DMS53 treated with DMSO at 0.1 percent for 48 hours (cell line): ENCODE measurements around the gene DAZAP1.
A peak's percentile ranks its signal among the peaks of the same experiment; 100 is the strongest.

ENCODE experiments used
- DNase-seq: peaks from one replicate; lab custom pipeline; 2025; ENCODE audit not compliant: unreplicated experiment; lab: John Stamatoyannopoulos, UW

The DAZAP1 gene

DNA sequence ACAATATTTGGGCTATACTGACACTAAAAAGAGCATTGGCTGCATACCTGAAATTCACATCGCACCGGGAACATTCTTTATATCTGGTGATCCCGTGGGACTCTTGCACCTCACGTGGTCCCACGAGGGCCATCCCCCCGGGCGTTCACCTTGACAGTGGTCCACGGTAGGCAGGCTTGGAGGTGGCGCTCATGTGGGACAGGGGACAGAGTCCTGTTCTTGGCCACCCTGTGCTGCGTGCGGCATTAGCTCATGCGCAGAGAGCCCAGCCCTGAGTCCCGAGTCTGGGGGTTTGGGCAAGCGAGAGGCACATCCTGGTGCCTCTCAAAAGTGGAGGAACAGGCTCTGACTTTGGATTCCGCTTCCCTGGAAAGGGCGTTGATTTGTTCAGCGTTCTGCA lies 13.5 kb upstream of the DAZAP1 start:
- DNase-seq = no peak

DNA sequence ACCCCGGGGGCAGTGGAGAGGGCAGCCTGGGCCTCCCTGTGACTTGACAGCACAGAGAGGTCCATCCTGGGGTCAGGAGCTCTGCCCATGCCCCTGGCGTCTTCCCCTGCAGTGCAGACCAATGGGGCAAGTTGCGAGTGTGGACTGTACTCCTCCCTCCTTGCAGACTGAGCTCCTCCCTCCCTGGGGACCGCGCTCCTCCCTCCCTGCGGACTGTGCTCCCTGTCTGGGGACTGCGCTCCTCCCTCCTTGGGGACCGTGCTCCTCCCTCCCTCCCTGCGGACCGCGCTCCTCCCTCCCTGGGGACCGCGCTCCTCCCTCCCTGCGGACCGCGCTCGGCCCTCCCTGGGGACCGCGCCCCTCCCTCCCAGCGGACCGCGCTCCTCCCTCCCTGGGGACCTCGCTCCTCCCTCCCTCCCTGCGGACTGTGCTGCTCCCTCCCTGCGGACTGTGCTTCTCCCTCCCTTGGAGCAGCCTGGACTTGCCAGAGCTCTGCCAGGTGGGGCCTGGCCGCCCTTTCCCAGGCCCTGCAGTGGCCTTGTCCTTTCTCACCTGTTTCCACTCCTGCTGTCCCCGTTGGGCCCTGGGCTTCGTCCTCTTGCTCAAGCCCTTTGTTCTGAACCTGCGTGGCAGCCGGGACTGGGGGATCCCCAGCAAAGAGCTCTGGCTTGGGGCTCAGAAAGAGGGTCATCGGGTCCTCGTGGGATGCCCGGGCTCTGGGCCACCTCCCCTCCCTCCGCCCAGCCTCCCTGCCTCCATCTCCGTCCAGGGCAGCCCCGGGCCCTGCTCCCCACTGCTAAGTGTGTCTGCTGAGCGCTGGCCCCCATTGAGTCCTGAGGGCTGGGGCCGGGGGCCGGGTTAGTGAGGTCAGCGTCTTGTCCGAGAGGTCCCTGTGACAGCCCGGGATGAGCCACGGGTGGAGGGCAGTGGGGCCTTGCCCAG lies 12.9 kb upstream of the DAZAP1 start:
- peak; percentile 89 for DNase-seq

DNA sequence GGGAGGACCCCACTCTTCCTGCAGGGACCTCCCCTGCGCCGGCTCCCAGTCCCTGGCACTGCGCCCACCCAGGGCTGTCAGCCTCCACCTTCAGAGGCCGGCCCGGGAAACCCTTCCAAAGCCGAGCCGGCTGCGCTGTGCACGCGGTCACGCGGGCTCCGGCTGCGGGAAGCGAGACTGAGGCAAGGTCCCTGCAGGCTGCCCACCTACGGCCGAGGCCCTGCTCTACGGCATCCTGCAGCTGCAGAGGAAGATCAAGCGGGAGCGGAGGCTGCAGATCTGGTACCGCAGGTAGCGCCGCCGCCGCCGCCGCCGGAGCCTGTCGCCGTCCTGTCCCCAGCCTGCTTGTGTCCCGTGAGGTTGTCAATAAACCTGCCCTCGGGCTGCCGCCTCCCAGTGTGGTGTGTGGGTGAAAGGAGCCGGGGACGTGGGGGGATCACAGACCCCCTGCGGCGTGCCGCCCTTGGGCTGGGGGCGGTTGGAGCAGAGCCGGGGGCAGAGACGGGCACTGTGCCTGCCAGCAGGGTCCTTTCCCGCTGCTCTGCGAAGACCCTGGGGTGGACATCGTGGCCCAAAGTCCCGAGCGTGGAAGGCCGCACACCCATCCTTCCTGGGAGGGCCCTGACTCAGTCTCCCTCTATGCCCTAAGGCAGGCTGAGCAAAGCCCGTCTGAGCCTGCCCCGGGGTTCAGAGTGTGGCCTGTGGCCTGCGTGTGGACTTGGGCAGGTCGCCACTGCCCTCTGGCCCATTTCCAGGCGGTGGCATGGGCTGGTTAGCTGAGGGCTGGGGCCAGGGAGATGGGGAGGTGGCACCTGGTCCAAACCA lies 12.0 kb upstream of the DAZAP1 start:
- DNase-seq = no peak

DNA sequence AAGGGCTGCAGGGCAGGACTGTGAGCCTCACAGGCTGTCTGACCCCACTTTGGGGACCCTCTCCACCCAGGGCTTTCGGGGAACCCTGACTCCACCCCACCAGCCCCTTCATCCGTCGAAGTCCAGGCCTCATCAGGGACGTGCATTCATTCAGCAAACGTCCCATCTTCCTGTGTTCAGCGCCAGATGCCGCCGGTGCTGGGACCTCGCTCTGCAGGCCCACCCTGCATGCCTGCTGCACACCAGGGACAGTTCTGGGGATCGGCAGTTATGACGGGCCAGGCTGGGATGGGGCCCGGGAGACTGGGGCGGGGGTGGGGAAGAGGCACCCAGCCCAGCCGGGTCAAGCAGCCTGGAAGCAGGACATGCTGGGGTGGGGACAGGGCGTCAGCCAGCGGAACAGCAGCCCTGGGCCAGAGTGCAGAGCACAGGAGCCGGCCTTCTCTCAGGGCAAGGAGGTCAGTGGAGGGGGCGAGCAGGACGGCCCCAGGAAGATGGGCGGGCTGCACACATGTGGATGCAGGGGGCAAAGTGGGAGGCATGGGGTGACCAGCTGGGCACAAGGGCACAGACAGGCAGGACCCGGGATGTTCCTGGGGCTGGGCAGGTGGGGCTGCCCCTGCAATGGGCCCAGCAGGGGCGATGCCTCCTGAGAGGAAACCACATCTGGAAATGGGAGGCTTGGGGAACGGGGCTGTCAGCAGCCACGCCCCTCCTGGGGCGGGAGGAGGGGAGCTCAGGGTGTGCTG lies 11.2 kb upstream of the DAZAP1 start:
- no peak for DNase-seq

DNA sequence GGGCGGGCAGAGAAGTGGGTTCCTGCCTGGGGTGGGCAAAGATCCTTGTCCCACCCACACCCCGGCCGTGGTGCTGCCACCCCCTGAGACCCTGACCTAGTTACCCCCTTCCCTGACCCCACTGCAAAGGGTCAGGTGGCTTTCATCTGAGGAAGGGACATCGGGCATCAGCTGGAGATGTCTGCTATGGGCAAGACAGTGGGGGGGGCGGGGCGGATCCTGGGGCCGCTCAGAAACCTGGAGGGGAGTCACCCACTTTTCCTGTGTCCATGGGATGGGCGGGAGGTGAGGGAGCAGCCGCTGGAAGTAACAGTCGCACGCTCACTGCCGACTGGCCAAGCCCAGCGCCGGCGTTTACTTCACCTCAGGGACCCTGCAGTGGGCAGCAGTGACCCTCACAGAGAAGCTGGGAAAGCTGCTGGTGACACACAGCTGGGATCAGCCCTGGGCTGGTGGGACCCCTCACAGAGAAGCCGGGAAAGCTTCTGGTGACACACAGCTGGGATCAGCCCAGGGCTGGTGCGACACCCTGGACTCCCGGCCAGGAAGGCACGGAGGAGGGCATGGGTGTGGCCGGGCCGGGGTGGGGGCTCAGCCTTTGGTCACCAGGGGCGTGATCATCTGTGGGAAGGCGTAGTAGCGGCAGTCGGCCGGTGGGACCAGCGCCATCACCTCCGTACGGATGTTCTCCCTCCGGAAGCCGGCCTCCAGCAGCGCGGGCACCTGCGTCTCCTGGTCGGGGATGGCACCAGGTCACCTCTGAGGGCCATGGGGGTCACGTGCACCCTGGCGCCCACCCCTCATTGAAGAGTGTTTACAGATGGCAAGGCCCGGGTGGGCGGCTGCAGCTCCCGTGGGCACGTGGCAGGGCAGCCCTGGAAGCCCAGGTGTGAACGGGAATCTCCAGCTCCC lies 10.4 kb upstream of the DAZAP1 start:
- DNase-seq = no peak

DNA sequence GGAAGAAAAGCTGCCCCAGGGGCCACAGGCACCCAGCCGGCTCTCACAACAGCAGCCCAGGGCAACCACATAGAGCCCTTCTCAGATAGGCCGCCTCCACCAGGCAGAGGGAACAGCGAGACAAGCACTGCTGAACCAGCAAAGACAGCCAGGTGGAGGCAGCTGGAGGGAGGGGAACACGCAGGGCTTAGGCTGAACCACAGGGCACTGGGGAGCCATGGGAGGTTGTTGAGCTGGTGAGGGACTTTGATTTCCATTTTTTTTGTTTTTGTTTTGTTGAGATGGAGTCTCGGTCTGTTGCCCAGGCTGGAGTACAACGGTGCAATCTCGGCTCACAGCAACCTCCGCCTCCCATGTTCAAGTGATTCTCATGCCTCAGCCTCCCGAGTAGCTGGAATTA lies 9.5 kb upstream of the DAZAP1 start:
- DNase-seq = no peak

DNA sequence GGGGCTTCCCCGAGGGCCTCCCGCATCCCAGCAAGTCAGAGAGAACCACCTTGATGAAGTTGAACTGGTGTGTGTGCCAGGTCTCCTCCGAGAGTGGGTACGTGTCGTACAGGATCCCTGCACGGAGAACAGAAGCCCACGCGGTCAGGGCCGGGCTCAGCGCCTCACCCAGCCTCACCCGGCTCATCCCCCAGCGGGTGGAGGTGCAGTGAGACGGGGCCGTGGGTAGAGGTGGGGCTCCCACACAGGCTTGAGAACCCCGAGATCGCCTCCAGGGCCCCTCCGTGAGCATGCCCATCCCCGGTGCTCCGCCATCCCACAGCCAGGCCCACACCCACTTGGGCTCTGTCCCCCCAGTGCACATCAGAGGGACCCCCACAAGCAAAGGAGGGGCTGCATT lies 8.3 kb upstream of the DAZAP1 start:
- no peak for DNase-seq

DNA sequence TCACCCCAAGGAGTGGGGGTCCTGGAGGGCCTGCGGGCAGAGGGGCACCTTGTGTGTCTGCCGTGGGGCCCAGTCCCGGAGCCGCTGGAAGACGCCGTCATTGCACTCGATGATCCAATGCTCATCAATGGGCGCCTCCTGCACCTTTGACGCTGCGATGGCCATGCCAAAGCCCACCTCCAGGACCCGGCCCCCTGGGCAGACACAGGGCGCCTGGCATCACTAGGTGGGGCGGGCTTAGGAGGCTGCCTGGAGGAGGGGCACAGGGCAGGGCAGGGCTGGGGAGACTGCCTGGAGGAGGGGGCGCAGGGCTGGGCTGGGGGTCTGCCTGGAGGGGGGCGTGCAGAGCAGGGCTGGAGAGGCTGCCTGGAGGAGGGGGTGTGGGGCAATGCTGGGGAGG lies 7.6 kb upstream of the DAZAP1 start:
- no peak for DNase-seq

DNA sequence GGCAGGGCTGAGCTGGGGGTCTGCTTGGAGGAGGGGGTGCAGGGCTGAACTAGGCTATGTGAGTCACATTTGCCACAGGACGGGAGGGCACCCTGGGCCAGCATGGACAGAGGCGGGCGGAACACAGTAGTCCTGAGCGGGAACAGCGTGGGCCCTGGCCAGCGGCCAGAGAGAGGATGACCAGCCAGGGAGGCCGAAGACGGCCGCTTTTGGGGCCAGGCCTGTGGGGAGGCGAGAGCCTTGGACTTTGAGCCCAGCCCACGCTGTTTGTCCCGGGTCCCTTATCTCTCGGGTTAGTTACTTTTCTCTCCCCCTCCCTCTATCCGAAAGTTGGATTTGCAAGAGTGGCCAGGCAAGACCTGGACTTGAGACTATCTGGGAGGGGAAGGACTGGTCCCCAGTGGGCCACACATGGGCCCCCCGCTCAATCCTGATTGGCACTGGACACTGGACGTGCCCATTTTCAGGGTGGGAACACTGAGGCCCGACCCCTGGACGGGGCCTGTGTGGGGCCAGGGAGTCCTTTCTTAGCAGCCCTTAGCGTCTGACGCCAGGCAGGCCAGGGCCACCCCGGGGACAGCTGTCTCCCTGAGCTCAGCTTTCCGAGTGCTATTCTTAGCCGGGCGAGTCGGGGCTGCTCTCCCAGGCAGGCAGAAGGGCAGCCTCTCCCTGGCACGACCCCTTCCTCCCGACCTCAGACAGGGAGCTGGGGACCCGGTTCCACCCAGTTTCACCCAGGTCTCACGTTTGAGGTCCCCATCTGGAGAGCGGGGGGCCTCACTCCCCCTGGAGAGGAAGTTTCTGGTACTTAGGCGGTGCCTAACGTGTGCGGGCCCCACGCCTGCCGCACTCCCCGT lies 6.9 kb upstream of the DAZAP1 start:
- DNase-seq = peak; percentile 16

DNA sequence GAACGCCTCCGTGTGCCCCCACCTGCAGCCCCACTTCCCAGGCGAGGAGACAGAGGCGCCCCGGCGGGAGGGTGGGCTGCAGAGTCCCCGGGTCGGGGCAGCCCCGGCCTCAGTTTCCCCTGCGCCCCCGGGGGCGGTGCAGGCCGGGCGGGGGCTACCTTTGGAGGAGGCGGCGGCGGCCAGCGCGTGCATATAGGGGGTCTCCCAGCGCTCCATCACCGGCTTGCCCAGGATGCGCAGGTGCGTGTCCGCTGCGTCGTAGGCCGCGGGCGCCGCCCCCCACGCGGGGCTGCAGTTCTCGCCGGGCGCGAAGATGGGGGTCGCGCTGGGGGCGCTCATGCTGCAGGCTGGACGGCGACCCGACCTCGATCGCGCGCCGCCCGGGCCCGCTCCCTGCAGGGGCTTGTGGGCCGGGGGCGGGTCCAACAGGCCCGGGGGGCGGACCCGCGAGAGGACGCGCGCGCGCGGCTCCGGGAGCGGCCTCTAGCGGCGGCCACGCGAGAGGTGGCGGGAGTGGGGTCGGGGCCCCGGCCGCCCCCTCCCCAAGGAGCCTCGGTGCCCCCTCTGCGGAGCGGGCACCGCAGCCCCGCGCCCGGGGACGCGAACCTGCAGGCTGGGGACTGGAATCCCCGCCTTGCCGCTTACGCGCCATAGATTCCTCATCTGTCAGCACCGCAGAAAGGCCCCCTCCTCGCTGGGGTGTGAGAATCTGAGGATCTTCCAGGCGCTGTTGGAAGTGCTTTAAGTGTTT lies 6.1 kb upstream of the DAZAP1 start, which contains the start of gene GAMT:
GAMT (minus strand) TSS at position 405 of the 751 bp plus-strand sequence; CDS start at position 339, 66 bp downstream.
- no peak for DNase-seq

DNA sequence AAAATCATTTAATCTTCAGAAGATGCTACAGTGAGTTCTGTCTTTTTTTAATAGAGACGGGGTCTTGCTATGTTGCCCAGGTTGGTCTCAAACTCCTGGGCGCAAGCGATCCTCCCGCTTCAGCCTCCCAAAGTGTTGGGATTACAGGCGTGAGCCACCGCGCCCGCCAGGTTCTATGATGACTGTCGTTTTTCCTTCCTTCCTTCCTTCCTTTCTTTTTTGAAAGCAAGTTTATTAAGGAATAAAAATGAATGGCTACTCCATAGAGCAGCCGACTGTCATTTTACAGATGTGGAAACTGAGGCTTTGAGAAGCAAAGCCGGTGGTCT lies 5.5 kb upstream of the DAZAP1 start:
- DNase-seq = no peak

DNA sequence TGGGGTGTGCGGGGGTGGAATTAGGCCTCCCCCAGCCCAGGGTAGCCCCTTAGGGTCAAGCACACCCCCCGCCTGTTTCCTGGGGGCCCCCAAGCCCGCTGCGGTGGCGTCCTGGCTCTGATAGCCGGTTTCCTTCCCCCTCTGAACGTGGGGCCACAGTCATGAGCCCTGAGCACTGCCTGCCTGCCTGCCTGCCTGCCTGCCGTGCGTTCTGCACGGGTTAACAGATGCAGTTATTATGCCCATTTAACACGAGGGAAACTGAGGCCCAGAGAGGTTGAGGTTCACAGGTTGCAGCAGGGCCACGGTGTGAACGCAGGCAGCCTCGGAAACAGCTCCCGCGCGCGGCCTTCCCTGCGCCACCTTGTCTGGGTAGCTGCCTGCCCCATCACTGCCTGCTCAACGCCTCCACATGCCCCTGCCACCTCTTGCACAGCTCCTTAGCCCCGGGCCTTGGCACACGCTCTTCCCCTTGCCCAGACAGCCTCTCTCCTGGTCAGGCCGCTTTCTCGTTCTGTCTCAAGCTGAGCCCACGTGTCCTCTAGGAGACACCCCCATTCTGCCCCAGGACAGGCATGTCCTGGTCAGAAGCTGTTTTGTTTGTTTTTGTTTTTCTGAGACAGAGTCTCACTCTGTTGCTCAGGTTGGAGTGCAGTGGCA lies 4.8 kb upstream of the DAZAP1 start:
- no peak for DNase-seq

DNA sequence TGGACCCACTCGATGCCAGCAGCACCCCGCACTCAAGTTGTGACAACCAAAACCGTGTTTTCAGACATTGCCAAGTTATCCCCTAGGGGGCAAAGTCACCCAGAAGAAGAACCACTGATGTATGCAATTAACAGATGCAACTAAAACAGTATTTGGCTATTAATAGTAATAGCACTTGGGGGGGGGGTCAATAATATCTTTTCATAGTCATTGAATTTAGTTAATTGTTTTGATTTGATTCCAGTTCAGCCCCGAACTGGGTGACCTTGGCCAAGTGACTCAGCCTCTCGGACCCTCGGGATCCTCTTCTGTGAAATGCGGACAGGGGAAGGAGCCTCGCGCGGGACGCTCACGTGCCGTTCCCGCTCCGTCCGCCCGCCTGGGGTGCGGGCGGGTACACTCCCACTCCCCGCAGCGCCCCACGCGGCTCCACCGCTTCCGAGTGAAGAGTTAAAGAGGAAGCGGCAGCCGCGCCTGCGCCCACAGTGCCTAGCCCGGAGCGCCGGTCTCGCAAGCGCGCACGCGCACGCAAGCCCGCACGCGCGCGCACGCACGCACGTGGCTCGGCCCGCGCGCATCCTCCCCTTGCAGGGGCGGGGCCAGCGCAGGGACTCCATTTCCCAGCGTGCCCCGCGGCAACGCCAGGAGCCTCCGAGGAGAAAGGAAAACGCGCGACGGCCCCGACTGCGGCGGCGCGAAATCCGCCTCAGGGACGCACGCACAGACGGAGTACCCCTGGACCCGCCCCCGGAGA lies 435 bp upstream of the DAZAP1 start:
- DNase-seq = peak; percentile 78

DNA sequence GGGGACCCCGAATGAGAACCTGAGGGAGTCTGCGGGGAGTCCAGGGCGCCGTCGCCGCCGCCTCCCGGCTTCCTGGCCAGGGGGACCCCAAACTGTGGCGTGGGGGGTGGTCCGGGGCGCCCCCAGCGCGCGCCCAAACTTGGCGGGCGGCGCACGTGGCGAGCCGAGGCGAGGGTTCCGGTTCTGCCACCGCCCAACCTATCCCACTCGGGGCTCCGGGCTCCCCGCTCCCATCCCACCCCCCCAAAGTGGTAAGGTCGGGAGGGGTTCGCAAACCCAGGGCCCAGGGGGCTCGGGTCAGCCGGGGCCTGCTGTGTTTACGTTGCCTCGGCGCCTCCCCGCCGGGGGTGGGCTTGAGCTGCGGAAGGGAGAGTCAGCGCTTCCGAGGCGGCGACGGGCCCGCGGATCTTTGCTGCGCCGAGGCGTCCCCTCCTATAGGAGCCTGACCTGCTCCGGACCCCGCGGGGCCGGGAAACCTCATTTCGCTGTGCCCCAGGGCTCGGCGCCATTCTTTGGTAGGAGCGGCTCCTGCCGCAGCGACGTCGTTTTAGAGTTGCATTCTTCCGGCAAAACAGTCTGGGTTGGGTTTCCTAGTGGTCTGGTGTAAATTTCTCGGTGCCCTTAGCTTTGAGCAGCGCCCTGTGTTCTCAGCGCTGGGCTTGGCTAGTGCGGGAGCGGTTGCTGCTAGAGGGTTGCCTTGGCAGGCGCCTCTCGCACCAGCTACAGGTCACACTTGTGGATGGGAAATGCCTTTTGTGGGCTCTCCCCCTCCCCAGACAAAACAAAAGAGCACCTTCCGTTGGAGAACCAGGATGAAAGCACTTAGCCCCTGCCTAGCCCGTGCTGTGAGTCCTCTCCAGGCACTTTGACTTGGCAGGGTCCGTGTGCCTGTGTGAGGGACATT lies 1.2 kb downstream of the DAZAP1 start:
- DNase-seq = no peak

DNA sequence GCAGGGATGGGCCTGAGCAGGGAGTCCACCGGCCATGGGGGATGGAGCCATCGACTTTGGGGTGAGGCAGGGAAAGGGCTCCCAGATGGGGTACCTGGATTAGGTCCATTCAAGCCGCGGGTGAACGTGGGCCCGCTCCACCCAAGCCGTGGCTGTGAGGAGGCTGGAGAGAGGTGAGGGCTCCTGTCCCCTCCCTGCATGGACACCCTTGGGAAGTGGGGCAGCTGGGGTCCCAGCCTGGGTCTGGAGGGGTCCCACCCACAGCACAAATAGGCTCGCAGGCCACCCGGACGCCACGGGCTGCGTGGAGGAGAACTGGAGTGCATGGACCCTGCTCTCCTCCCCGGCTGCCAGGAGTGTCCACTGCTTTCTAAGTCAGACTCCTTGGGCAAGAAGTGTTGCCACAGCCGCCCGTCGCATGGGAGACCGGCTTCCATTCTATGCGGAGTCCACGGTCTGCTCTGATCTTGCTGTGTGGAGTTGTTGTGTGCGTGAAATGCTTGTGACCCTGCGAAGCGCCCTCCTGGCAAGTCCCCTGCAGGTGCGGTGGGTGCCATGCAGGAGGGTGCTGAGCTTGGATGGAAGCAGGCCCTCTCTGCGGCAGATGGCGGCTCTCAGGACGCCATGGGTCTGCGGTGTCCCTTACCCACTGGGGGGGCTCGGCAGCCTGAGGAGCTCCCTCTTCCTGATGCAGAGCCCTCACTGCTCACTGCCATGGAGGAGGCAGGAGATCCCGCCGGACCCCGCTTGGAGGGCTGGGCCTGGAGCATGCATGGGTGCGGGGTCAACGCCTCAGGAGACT lies 2.0 kb downstream of the DAZAP1 start:
- no peak for DNase-seq
